Measurements from ENCODE around the gene DTX3.

The DTX3 gene

DNA sequence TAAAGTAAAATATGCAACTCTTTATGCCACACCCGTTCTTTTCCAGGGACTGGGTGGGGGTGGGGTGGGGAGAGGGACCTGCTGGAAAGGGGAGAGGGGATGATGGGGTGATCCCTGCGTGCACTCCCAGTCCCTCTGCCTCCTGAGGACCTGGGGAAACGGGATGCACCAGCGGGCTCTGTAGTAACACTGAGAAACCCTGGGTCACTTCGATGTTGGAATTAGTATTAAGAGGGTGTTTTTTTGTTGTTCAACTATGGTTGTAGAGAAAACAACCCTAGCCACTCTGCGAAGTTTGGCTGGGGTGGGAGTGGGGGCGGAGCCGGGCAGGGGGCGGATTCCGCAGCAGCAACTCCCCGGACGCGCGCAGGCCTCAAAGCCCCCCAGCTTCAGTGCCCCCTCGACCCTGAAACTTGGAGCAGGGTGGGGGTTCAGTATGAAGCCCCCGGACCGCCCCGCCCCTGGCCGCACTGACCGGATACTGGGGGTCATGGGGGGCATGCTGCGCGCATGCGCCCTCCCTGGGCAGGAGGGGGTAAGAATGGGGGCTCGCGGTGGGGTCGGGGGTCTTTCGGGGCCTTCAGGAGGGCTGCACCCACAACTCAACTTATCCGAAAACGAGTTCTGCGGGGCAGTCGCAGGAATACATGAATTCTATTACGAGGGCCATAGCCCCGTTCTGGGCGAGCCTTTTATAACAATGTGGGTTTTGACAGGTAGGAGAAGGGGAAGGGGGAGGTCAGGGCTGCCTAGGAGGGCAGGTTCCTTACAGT lies 5.3 kb downstream of the DTX3 start:
- H3K27ac ChIP-seq: no peak overlapping the region
- TF ChIP-seq, protein P1, sequence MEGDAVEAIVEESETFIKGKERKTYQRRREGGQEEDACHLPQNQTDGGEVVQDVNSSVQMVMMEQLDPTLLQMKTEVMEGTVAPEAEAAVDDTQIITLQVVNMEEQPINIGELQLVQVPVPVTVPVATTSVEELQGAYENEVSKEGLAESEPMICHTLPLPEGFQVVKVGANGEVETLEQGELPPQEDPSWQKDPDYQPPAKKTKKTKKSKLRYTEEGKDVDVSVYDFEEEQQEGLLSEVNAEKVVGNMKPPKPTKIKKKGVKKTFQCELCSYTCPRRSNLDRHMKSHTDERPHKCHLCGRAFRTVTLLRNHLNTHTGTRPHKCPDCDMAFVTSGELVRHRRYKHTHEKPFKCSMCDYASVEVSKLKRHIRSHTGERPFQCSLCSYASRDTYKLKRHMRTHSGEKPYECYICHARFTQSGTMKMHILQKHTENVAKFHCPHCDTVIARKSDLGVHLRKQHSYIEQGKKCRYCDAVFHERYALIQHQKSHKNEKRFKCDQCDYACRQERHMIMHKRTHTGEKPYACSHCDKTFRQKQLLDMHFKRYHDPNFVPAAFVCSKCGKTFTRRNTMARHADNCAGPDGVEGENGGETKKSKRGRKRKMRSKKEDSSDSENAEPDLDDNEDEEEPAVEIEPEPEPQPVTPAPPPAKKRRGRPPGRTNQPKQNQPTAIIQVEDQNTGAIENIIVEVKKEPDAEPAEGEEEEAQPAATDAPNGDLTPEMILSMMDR (IDR thresholded peaks at IDR 0.05): no peak
- TF ChIP-seq ZFX (IDR thresholded peaks at IDR 0.05; ENCODE audit: borderline replicate concordance): no peak

GRCh38 chr12:57610554-57611107 lies 6.0 kb downstream of the DTX3 start:
- H3K27ac ChIP-seq: no peak overlapping the region
- no peak for TF ChIP-seq ZFX (IDR thresholded peaks at IDR 0.05; ENCODE audit: borderline replicate concordance)
- TF ChIP-seq, protein P1 (IDR thresholded peaks at IDR 0.05): no peak

- no peak within 1 kb of the TSS for H3K27ac ChIP-seq
- no peak for TF ChIP-seq ZFX (IDR thresholded peaks at IDR 0.05; ENCODE audit: borderline replicate concordance)
- TF ChIP-seq, protein P1 (IDR thresholded peaks at IDR 0.05): no peak
These were observed 6.6 kb downstream of the DTX3 start, which contains the start of gene ARHGEF25 for GRCh38 chr12:57611108-57611826. Gene ARHGEF25 (plus strand): TSS chr12:57611435. CDS start chr12:57611895, 460 bp downstream.

GRCh38 chr12:57611827-57612710 lies 7.4 kb downstream of the DTX3 start:
- H3K27ac ChIP-seq: no peak overlapping the region

GRCh38 chr12:57612711-57613426 lies 8.2 kb downstream of the DTX3 start:
- TF ChIP-seq, protein P1 (IDR thresholded peaks at IDR 0.05): no peak
- TF ChIP-seq ZFX (IDR thresholded peaks at IDR 0.05; ENCODE audit: borderline replicate concordance): no peak
- no peak overlapping the region for H3K27ac ChIP-seq

More at GRCh38 chr12:57611827-57612710, 7.4 kb downstream of the DTX3 start:
- TF ChIP-seq, protein P1 (IDR thresholded peaks at IDR 0.05): no peak
- no peak for TF ChIP-seq ZFX (IDR thresholded peaks at IDR 0.05; ENCODE audit: borderline replicate concordance)

DNA sequence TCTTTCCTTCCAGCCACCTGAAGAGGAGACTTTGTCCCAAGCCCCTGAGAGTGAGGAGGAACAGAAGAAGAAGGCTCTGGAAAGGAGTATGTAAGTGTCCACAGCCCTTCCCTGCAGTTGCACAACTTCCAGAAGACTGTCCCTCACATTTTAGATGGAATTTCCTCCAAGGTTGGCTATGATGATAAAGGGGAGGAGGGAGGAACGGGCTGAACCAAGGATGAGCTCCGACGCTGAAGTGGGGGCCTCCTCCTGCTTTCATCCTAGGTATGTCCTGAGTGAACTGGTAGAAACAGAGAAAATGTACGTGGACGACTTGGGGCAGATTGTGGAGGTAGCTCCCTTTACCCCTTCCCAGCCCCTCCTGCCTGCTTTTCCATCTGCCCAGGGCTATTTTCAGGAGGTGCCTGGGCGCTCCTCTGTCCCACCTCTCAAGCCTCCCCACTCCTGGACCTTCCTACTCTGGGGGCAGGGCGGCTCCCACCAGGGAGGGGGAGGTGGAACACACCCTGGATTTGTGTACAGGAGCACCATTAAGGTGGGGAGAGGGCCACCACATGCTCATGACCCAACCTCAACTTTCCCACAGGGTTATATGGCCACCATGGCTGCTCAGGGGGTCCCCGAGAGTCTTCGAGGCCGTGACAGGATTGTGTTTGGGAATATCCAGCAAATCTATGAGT lies 8.9 kb downstream of the DTX3 start:
- no peak overlapping the region for H3K27ac ChIP-seq
- TF ChIP-seq ZFX (IDR thresholded peaks at IDR 0.05; ENCODE audit: borderline replicate concordance): no peak
- TF ChIP-seq, protein P1 (IDR thresholded peaks at IDR 0.05): no peak
